HepG2 (cell line): ENCODE results near the gene ENPP7. TPM values are rescaled to one million over a fixed set of nuclear protein-coding genes. Genes with fewer than 3 reads are reported as not detected.

Source experiments
- ARHGAP35 ChIP-seq: sonication (generic); formaldehyde crosslinking; IDR thresholded peaks from 2 replicates; pipeline ENCODE4 v1.9.0; 2022; ENCODE audit warnings: mild to moderate bottlenecking, inconsistent platforms, moderate library complexity, missing genetic modification reagents, borderline replicate concordance
- CBFB ChIP-seq: sonication (generic); formaldehyde crosslinking; IDR thresholded peaks from 2 replicates; pipeline ENCODE4 v1.4.0; 2020; ENCODE audit warnings: missing genetic modification reagents
- CEBPB ChIP-seq: IDR thresholded peaks from 2 replicates; pipeline ENCODE4 v1.6.1; 2011; ENCODE audit warnings: low read depth, low read length, improper control_type of control experiment, borderline replicate concordance
- HOXA5 ChIP-seq: sonication (generic); formaldehyde crosslinking; IDR thresholded peaks from 2 replicates; pipeline ENCODE4 v1.4.0; 2020; ENCODE audit warnings: missing genetic modification reagents
- MED1 ChIP-seq: sonication (generic); formaldehyde crosslinking; IDR thresholded peaks from 2 replicates; pipeline ENCODE4 v1.4.0; 2020; ENCODE audit warnings: missing genetic modification reagents
- RFX1 ChIP-seq: fragments of 450-650 bp; IDR thresholded peaks from 2 replicates; pipeline ENCODE4 v1.6.1; 2017
- RXRB ChIP-seq: IDR thresholded peaks from 2 replicates; pipeline ENCODE4 v1.6.1; 2016; ENCODE audit warnings: borderline replicate concordance, missing genetic modification reagents, missing compliant biosample characterization
- SP4 ChIP-seq: sonication (generic); formaldehyde crosslinking; IDR thresholded peaks from 2 replicates; pipeline ENCODE4 v1.8.1; 2023; ENCODE audit warnings: mild to moderate bottlenecking, missing genetic modification reagents
- ZFP37 ChIP-seq: sonication (generic); formaldehyde crosslinking; IDR thresholded peaks from 2 replicates; pipeline ENCODE4 v1.4.0; 2020; ENCODE audit warnings: missing genetic modification reagents, borderline replicate concordance
- ZNF33B ChIP-seq: sonication (generic); formaldehyde crosslinking; IDR thresholded peaks from 2 replicates; pipeline ENCODE4 v1.5.1; 2020; ENCODE audit warnings: mild to moderate bottlenecking, missing genetic modification reagents
- ZSCAN20 ChIP-seq: sonication (generic); formaldehyde crosslinking; IDR thresholded peaks from 2 replicates; pipeline ENCODE4 v1.4.0; 2020; ENCODE audit warnings: missing genetic modification reagents, mild to moderate bottlenecking, borderline replicate concordance
- ZSCAN21 ChIP-seq: sonication (generic); formaldehyde crosslinking; IDR thresholded peaks from 2 replicates; pipeline ENCODE4 v1.8.0; 2022; ENCODE audit warnings: mild to moderate bottlenecking, missing genetic modification reagents, moderate library complexity, borderline replicate concordance
- polyA plus RNA-seq, 8 experiments: library from polyadenylated mRNA; depleted of rRNA in 3 of 8; stranded (reverse) in 7 of 8; unstranded in 1 of 8; fragments of >200 nt; fragmentation: Illumina TruSeq in 4 of 8; extraction: Trizol in 4 of 8; gene quantifications; 2 replicates each; pipeline versions ENCODE4 v1.2.1 to v1.2.3, GENCODE V29; 2011 to 2016; ENCODE audit warnings: low read depth in 4 of 8, missing spikeins in 1 of 8, mixed read lengths in 1 of 8; ENCODE audit not compliant: insufficient read depth in 1 of 8
- total RNA-seq, 5 experiments: library from RNA; depleted of rRNA; stranded (reverse); fragments of >200 nt; fragmentation: Illumina TruSeq; extraction: Trizol; gene quantifications; 2 replicates each; pipeline ENCODE4 v1.2.3, GENCODE V29; 2016; ENCODE audit warnings: low read depth in 1 of 5
- TF ChIP-seq, protein P1 (sequence below): IDR thresholded peaks from 2 replicates; pipeline ENCODE4 v1.6.1; 2016; ENCODE audit warnings: missing compliant biosample characterization, missing genetic modification reagents, borderline replicate concordance
- TF ChIP-seq, protein P2 (sequence below): sonication (generic); formaldehyde crosslinking; conservative IDR thresholded peaks from 2 replicates; pipeline ENCODE4 v1.4.0; 2020; ENCODE audit warnings: missing genetic modification reagents
- TF ChIP-seq, protein P3 (sequence below): sonication (generic); formaldehyde crosslinking; IDR thresholded peaks from 2 replicates; pipeline ENCODE4 v1.8.1; 2023; ENCODE audit warnings: mild to moderate bottlenecking, inconsistent platforms, moderate library complexity, missing genetic modification reagents, borderline replicate concordance
- TF ChIP-seq, protein P4 (sequence below): sonication (generic); formaldehyde crosslinking; IDR thresholded peaks from 2 replicates; pipeline ENCODE4 v1.5.1; 2020; ENCODE audit warnings: mild to moderate bottlenecking, missing genetic modification reagents, borderline replicate concordance
- TF ChIP-seq, protein P5 (sequence below): sonication (generic); formaldehyde crosslinking; IDR thresholded peaks from 2 replicates; pipeline ENCODE4 v1.4.0; 2020; ENCODE audit warnings: low read depth, missing genetic modification reagents

Gene ENPP7
- total and polyA plus RNA-seq, 2 of the 13 experiments (the other 11 are each of a cell fraction or from before 2014, with no cell fraction given): 1.1 to 2.2 TPM

DNA sequence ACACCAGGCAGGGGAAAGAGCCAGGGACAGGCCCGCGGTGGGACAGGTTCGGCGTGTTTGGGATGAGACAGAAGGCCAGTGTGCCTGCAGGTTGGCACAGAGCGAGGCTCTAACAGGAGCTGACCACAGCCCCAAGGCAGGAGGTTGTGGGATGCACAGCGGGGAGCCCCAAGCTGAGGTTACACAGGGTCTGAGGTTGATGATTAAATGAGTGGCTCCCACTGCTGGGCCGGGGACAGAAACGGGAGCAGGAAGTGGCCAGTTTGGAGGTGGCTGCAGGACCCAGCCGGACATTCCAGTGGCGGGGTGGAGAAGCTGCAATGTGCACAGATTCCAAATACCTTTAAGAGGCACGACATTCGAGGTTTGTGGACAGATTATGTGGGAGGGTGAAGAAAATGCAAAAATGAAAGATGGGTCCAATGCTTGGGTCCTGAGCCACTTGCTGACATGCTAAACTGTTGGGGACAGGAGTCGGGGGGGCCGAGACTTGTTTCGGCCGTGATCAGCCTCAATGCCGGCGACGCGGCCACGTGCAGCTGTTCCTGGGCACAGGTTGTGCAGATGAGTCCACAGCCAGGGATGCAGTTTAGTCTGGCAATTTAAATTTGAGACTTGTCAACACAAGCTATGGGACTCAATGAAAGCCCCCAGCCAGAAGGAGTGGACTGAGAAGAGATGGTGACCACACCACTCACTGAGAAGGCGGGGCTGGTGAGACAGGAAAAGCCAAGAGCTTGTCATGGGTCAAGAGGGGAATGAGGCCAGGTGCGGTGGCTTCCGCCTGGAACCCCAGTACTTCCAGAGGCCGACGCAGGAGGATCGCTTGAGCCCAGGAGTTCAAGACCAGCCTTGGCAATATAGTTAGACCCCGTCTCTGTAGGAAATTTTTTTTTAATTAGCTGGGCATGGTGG is 8.7 kb downstream of the ENPP7 start (continued):
- TF ChIP-seq, protein P1, sequence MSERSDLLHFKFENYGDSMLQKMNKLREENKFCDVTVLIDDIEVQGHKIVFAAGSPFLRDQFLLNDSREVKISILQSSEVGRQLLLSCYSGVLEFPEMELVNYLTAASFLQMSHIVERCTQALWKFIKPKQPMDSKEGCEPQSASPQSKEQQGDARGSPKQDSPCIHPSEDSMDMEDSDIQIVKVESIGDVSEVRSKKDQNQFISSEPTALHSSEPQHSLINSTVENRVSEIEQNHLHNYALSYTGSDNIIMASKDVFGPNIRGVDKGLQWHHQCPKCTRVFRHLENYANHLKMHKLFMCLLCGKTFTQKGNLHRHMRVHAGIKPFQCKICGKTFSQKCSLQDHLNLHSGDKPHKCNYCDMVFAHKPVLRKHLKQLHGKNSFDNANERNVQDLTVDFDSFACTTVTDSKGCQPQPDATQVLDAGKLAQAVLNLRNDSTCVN (CRISPR knock-in tag): peak; percentile 34; the same call in 1 of the 2 replicates
- 0 out of 2 replicates have a peak, but pooled peaks have one; percentile 29 for TF ChIP-seq HOXA5 (CRISPR knock-in tag)
- peak; percentile 56; the same call in 1 of the 2 replicates for TF ChIP-seq ARHGAP35
- TF ChIP-seq ZNF33B (CRISPR knock-in tag): 0 out of 2 replicates have a peak, but pooled peaks have one; percentile 57
- TF ChIP-seq SP4: peak; percentile 56; the same call in 1 of the 2 replicates
- TF ChIP-seq CBFB (CRISPR knock-in tag): no peak
- peak; percentile 16; the same call in 1 of the 2 replicates for TF ChIP-seq RXRB (CRISPR knock-in tag)
- TF ChIP-seq, protein P2, sequence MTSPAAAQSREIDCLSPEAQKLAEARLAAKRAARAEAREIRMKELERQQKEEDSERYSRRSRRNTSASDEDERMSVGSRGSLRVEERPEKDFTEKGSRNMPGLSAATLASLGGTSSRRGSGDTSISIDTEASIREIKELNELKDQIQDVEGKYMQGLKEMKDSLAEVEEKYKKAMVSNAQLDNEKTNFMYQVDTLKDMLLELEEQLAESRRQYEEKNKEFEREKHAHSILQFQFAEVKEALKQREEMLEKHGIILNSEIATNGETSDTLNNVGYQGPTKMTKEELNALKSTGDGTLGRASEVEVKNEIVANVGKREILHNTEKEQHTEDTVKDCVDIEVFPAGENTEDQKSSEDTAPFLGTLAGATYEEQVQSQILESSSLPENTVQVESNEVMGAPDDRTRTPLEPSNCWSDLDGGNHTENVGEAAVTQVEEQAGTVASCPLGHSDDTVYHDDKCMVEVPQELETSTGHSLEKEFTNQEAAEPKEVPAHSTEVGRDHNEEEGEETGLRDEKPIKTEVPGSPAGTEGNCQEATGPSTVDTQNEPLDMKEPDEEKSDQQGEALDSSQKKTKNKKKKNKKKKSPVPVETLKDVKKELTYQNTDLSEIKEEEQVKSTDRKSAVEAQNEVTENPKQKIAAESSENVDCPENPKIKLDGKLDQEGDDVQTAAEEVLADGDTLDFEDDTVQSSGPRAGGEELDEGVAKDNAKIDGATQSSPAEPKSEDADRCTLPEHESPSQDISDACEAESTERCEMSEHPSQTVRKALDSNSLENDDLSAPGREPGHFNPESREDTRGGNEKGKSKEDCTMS (CRISPR knock-in tag): no peak
- no peak for TF ChIP-seq CEBPB
- TF ChIP-seq, protein P3, sequence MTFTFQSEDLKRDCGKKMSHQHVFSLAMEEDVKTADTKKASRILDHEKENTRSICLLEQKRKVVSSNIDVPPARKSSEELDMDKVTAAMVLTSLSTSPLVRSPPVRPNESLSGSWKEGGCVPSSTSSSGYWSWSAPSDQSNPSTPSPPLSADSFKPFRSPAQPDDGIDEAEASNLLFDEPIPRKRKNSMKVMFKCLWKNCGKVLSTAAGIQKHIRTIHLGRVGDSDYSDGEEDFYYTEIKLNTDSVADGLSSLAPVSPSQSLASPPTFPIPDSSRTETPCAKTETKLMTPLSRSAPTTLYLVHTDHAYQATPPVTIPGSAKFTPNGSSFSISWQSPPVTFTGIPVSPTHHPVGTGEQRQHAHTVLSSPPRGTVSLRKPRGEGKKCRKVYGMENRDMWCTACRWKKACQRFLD (CRISPR knock-in tag): peak; percentile 49; the same call in 1 of the 2 replicates
- peak; percentile 56 for TF ChIP-seq MED1 (CRISPR knock-in tag)
- TF ChIP-seq ZSCAN21 (CRISPR knock-in tag): 0 out of 2 replicates have a peak, but pooled peaks have one; percentile 4
- TF ChIP-seq, protein P4, sequence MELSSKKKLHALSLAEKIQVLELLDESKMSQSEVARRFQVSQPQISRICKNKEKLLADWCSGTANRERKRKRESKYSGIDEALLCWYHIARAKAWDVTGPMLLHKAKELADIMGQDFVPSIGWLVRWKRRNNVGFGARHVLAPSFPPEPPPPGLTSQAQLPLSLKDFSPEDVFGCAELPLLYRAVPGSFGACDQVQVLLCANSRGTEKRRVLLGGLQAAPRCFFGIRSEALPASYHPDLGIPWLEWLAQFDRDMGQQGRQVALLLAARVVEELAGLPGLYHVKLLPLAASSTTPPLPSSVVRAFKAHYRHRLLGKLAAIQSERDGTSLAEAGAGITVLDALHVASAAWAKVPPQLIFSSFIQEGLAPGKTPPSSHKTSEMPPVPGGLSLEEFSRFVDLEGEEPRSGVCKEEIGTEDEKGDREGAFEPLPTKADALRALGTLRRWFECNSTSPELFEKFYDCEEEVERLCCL: 0 out of 2 replicates have a peak, but pooled peaks have one; percentile 45
- TF ChIP-seq RFX1: no peak
- TF ChIP-seq, protein P5, sequence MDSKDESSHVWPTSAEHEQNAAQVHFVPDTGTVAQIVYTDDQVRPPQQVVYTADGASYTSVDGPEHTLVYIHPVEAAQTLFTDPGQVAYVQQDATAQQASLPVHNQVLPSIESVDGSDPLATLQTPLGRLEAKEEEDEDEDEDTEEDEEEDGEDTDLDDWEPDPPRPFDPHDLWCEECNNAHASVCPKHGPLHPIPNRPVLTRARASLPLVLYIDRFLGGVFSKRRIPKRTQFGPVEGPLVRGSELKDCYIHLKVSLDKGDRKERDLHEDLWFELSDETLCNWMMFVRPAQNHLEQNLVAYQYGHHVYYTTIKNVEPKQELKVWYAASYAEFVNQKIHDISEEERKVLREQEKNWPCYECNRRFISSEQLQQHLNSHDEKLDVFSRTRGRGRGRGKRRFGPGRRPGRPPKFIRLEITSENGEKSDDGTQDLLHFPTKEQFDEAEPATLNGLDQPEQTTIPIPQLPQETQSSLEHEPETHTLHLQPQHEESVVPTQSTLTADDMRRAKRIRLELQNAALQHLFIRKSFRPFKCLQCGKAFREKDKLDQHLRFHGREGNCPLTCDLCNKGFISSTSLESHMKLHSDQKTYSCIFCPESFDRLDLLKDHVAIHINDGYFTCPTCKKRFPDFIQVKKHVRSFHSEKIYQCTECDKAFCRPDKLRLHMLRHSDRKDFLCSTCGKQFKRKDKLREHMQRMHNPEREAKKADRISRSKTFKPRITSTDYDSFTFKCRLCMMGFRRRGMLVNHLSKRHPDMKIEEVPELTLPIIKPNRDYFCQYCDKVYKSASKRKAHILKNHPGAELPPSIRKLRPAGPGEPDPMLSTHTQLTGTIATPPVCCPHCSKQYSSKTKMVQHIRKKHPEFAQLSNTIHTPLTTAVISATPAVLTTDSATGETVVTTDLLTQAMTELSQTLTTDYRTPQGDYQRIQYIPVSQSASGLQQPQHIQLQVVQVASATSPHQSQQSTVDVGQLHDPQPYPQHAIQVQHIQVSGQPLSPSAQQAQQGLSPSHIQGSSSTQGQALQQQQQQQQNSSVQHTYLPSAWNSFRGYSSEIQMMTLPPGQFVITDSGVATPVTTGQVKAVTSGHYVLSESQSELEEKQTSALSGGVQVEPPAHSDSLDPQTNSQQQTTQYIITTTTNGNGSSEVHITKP (CRISPR knock-in tag): 0 out of 2 replicates have a peak, but pooled peaks have one; percentile 34
- TF ChIP-seq ZSCAN20 (CRISPR knock-in tag): no peak
- TF ChIP-seq ZFP37: no peak
